Stomach (tissue), 4 donors: ENCODE measurements around the gene USP48.

ENCODE experiments used
- EP300 ChIP-seq: sonication (generic); formaldehyde crosslinking; IDR thresholded peaks from one replicate; pipeline ENCODE4 v1.6.1; 2017; ENCODE audit warnings: antibody characterized with exemption
- POLR2AphosphoS5 ChIP-seq, 3 donors: sonication (generic); formaldehyde crosslinking; IDR thresholded peaks; one replicate each; pipeline ENCODE4 v1.6.1; 2016; ENCODE audit warnings: antibody characterized with exemption in 3 of 3
- TF ChIP-seq, protein P1 (sequence below), 7 experiments: fragments of 450-650 bp in 4 of 7; fragments of 200-600 bp in 3 of 7; sonication (generic) in 3 of 7; IDR thresholded peaks; one replicate each; pipeline ENCODE4 v1.5.1; 2016 to 2019; ENCODE audit warnings: antibody characterized with exemption in 7 of 7, control low read depth in 2 of 7, mild to moderate bottlenecking in 1 of 7

- TF ChIP-seq EP300 (no peak), POLR2AphosphoS5 (IDR thresholded peaks at IDR 0.05) (no peak)
- TF ChIP-seq, protein P1, sequence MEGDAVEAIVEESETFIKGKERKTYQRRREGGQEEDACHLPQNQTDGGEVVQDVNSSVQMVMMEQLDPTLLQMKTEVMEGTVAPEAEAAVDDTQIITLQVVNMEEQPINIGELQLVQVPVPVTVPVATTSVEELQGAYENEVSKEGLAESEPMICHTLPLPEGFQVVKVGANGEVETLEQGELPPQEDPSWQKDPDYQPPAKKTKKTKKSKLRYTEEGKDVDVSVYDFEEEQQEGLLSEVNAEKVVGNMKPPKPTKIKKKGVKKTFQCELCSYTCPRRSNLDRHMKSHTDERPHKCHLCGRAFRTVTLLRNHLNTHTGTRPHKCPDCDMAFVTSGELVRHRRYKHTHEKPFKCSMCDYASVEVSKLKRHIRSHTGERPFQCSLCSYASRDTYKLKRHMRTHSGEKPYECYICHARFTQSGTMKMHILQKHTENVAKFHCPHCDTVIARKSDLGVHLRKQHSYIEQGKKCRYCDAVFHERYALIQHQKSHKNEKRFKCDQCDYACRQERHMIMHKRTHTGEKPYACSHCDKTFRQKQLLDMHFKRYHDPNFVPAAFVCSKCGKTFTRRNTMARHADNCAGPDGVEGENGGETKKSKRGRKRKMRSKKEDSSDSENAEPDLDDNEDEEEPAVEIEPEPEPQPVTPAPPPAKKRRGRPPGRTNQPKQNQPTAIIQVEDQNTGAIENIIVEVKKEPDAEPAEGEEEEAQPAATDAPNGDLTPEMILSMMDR (IDR thresholded peaks at IDR 0.05) = no peak
Measured at GRCh38 chr1:21811875-21812305, 28.9 kb upstream of the USP48 start, which contains the start of gene LDLRAD2.
